BLaER1 (cell line): ENCODE data around the gene MBP.
"Not testable (repeated sequence)": the region's sequence is repeated elsewhere in the genome, so short reads cannot be mapped to it uniquely, and the experiment has no call there.

Experiments used
- H3K27ac ChIP-seq: shearing (Covaris generic); formaldehyde crosslinking; 2 replicates; pipeline ENCODE4 v1.8.1; 2022
- H3K27me3 ChIP-seq: shearing (Covaris generic); formaldehyde crosslinking; 2 replicates; pipeline ENCODE4 v1.8.1; 2022
- H3K36me3 ChIP-seq: shearing (Covaris generic); formaldehyde crosslinking; 2 replicates; pipeline ENCODE4 v1.8.1; 2022
- H3K4me1 ChIP-seq: shearing (Covaris generic); formaldehyde crosslinking; 2 replicates; pipeline ENCODE4 v1.8.1; 2022
- H3K4me2 ChIP-seq: shearing (Covaris generic); formaldehyde crosslinking; 2 replicates; pipeline ENCODE4 v1.8.1; 2022
- H3K4me3 ChIP-seq: shearing (Covaris generic); formaldehyde crosslinking; 2 replicates; pipeline ENCODE4 v1.8.1; 2022
- H3K9ac ChIP-seq: shearing (Covaris generic); formaldehyde crosslinking; 2 replicates; pipeline ENCODE4 v1.8.1; 2022
- H3K9me3 ChIP-seq: shearing (Covaris generic); formaldehyde crosslinking; 2 replicates; pipeline ENCODE4 v1.8.1; 2022
- H4K20me1 ChIP-seq: shearing (Covaris generic); formaldehyde crosslinking; 2 replicates; pipeline ENCODE4 v1.8.1; 2022
- Cebpa-rat ChIP-seq: shearing (Covaris generic); IDR thresholded peaks from 2 replicates; pipeline ENCODE4 v1.8.1; 2022

Gene MBP

DNA sequence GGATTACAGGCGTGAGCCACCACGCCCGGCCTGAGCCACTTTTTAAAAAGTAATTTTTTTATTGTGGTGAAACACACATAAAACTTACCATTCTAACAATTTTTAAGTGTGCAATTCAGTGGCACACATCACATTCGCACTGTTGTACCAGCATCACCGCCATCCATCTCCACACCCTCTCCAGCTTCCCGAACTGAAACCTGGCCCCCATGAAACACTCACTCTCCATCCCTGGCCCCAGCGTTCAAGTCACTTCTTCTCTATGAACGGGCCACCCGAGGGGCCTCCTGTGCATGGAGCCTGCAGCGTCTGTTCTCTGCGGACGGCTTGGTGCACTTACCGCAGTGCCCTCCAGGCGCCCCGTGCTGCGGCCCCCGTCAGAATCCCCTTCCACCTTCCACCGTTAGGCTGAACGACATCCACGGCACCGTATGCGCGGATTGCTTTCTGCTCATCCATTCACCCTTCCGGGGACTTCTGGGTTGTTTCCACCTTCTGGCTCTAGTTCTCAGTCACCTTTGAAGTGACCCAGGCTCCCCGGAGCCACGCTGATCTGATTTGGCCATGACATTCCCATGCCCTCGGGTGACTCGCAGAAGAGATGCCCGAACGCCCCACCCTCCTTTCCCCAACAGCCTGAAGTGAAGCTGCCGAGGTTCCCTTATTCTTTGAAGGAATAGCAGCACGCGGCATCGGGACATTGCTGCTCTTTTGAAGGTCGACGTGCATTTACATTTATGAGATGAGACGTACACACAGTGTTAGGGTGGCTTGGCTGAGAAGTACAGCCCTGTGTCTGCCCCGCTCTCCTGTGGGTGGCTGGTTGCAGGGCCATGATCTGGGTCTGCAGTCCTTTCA is 134.4 kb downstream of the MBP start:
- H4K20me1 ChIP-seq, result no peaks in the 10 kb centered on the region
- H3K4me2 ChIP-seq, result no peak overlapping the region
- no peak for TF ChIP-seq Cebpa-rat
- H3K4me1 ChIP-seq, result peaks cover 31% of the 10 kb centered on the region
- no peak overlapping the region for H3K4me3 ChIP-seq
- no peak overlapping the region for H3K27ac ChIP-seq
- H3K9ac ChIP-seq, result no peak overlapping the region
- H3K9me3 ChIP-seq, result no peaks in the 10 kb centered on the region
- H3K27me3 ChIP-seq, result no peaks in the 10 kb centered on the region
- H3K36me3 ChIP-seq, result no peaks in the 10 kb centered on the region

DNA sequence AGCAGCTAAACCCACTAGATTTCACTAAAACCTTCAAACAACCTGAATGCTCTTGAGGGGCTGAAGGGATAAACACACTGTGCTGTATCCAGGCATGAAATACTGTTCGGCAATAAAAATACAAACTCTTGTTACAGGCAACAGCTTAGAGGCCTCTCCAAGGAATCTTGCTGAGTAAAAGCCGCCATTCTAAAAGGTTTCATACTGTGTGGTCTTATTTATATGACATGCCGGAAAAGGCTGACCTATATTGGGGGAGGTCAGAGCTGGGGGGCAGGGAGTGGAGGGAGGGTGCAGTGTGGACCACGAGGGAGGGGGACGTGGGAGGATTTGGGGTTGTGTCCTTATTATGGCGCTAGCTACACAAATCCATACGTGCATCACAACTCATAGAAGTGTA is 136.2 kb downstream of the MBP start:
- no peak overlapping the region for H3K27ac ChIP-seq
- H4K20me1 ChIP-seq, result no peaks in the 10 kb centered on the region
- no peak for TF ChIP-seq Cebpa-rat
- H3K36me3 ChIP-seq, result no peaks in the 10 kb centered on the region
- H3K27me3 ChIP-seq, result no peaks in the 10 kb centered on the region
- H3K4me1 ChIP-seq, result peaks cover 31% of the 10 kb centered on the region
- no peaks in the 10 kb centered on the region for H3K9me3 ChIP-seq
- no peak overlapping the region for H3K4me3 ChIP-seq
- no peak overlapping the region for H3K9ac ChIP-seq
- H3K4me2 ChIP-seq, result no peak overlapping the region

DNA sequence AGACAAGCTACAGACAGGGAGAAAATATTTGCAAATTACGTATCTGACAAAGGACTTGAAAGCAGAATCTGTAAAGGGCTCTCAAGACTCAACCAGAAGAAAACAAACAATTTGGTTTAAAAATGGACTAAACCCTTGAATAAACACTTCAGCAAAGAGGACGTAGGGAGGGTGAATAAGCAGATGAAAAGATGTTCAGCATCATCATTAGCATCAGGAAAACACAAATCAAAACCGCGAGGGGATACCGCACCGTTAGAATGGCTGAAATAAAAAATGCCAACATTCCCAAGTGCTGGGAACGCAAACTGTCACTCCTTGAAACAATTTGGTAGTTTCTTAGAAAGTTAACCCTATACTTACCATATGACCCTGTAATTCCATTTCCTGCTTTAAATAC is 136.7 kb downstream of the MBP start:
- no peaks in the 10 kb centered on the region for H3K9me3 ChIP-seq
- H3K9ac ChIP-seq, result no peak overlapping the region
- no peaks in the 10 kb centered on the region for H3K36me3 ChIP-seq
- no peaks in the 10 kb centered on the region for H4K20me1 ChIP-seq
- no peak overlapping the region for H3K4me2 ChIP-seq
- H3K4me1 ChIP-seq, result peaks cover 26% of the 10 kb centered on the region
- H3K27me3 ChIP-seq, result no peaks in the 10 kb centered on the region
- no peak overlapping the region for H3K4me3 ChIP-seq
- H3K27ac ChIP-seq, result no peak overlapping the region
- no peak for TF ChIP-seq Cebpa-rat

DNA sequence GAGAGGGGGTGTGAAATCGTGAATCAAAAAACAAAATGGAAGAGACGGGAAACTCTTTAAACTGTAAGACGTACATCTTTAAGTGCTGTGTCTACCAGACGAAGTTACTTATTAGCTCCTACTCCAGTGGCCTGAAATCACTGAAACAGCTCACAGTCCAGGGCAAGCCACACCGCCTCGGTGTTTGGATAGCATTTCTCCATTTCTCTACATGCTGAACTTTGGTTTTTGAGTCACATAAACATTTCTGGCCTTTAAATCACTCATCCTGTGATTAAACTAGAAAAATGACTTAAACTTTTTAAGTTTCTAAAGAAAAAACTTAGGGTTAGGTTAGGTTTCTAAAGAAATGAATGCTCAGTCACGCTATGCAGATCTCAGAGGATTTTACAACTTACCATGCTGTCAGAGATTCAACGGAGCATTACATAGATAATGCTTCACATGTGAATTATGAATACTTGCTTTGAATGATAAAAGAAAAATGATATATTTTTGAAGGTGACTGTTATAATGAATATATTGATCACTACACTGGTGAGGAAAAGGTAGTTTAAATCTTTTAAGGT is 138.4 kb downstream of the MBP start:
- Histone ChIP-seq H4K20me1 (no peaks in the 10 kb centered on the region), H3K27me3 (no peaks in the 10 kb centered on the region), H3K4me3 (no peak overlapping the region), H3K9me3 (no peaks in the 10 kb centered on the region), H3K9ac (no peak overlapping the region), H3K4me1 (peaks cover 20% of the 10 kb centered on the region), H3K4me2 (no peak overlapping the region), H3K27ac (no peak overlapping the region), H3K36me3 (no peaks in the 10 kb centered on the region)
- TF ChIP-seq Cebpa-rat, result no peak

DNA sequence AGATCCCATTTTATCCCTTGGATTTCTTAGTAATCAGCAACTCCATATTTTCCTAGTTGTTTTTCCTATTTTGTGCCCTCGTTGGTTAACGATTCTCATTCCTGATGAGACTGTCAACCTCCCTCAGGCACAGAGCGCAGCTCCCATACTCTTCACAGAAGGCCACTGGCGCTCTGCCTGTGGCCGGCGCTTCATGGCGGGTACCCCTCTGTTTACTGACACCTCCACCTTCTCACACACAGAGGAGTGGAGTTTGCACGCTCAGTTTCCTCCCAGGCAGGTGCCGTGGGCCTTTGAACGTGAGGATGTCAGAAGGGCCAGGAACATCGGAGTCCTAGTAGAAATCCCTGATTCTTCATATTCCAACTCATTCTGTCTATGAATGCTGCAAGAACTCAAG is 139.0 kb downstream of the MBP start:
- Histone ChIP-seq H3K36me3 (no peaks in the 10 kb centered on the region), H3K4me3 (no peak overlapping the region), H3K4me2 (no peak overlapping the region), H3K27ac (no peak overlapping the region), H4K20me1 (no peaks in the 10 kb centered on the region), H3K27me3 (no peaks in the 10 kb centered on the region), H3K4me1 (peaks cover 20% of the 10 kb centered on the region), H3K9me3 (no peaks in the 10 kb centered on the region), H3K9ac (no peak overlapping the region)
- TF ChIP-seq Cebpa-rat, result no peak

DNA sequence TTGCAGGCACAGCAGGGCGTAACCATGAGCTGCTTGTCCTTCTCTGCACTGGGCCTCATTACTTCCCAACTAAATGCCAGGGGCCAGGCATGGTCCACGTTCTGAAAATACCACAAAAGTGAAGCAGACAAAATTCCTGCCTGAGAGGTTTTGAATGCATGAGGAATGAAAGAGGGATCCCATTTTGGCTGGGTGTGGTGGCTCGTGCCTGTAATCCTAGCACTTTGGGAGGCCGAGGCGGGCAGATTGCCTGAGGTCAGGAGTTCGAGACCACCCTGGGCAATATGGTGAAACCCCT is 139.5 kb downstream of the MBP start:
- Histone ChIP-seq H3K9ac (no peak overlapping the region), H3K36me3 (no peaks in the 10 kb centered on the region), H3K4me1 (peaks cover 20% of the 10 kb centered on the region), H3K27ac (no peak overlapping the region), H3K4me2 (no peak overlapping the region), H4K20me1 (no peaks in the 10 kb centered on the region), H3K9me3 (no peaks in the 10 kb centered on the region), H3K27me3 (no peaks in the 10 kb centered on the region), H3K4me3 (no peak overlapping the region)
- no peak for TF ChIP-seq Cebpa-rat

DNA sequence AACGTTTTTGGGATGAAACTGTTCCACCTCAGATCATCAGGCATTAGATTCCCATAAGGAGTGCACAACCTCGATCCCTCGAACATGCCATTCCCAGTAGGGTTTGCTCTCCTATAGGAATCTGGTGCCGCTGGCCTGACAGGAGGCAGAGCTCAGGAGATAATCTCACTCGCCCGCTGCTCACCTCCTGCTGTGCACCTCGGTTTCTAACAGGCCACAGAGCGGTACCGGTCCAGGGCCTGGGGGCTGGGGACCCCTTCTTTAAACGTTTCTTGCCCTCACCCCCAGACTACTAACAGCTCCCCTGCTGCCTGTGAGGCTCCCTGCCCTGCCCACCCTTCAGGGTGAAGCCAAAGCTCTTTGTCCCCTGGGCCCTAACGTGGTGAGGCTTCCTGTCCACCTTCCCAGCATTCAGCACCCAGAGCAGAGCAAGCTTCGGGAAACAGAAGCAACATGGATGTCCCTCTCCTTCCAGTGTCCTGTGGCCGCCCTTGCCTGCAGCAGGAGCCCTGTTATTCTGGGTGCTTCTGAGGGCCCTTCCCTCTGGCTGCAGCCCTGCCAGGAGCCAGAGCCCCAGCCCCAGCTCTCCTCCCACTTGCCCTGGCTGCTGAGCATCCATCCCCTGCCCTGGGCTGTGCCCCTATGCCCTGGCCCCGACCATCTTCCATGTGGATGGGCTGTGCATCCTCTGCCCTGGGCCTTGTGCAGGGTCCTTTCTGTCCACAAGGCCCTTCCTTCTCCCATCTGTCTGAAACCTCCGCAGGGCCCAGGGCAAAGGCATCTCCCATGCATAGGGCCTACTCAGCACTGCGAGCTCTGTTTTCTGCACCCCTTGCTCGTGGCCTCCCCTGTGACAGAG is 140.1 kb downstream of the MBP start:
- peaks cover 18% of the 10 kb centered on the region for H3K4me1 ChIP-seq
- no peak for TF ChIP-seq Cebpa-rat
- no peaks in the 10 kb centered on the region for H3K36me3 ChIP-seq
- no peak overlapping the region for H3K9ac ChIP-seq
- H3K4me2 ChIP-seq, result no peak overlapping the region
- no peak overlapping the region for H3K27ac ChIP-seq
- H3K27me3 ChIP-seq, result no peaks in the 10 kb centered on the region
- no peaks in the 10 kb centered on the region for H4K20me1 ChIP-seq
- H3K4me3 ChIP-seq, result no peak overlapping the region
- H3K9me3 ChIP-seq, result no peaks in the 10 kb centered on the region

DNA sequence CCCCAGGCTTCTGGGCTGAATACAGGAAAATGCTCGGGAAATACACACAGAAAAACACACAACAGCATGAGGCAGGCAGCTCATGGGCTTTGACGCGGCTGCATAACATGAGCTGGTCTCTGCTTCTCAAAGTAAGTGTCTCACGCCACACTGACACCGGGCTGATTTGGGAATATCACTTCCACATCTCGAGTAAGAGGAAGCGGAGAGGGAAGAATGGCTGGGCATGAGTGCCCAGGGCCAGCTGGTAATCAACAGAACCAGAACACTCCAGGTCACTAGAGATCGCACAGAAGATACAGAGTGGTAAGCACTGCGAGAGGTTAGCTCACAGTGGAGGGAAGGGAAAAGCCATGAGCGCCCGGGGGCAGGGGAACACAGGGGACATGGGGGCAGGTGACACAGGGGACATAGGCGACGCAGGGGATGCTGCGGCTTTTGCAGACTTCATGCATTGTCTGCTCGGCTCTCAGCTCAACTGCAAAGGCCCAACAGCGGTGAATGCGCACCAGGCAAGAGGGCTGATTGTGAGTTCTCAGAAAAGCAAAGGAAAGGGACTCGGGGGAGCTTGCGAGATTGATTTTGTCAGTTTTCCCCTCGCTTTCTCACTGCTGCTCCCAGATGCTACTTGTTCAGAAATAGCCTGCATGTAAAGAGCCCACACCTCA is 141.4 kb downstream of the MBP start:
- Histone ChIP-seq H3K27ac (no peak overlapping the region), H3K36me3 (no peaks in the 10 kb centered on the region), H3K27me3 (no peaks in the 10 kb centered on the region), H3K4me3 (no peak overlapping the region), H4K20me1 (no peaks in the 10 kb centered on the region), H3K9ac (no peak overlapping the region), H3K4me2 (no peak overlapping the region), H3K9me3 (no peaks in the 10 kb centered on the region), H3K4me1 (0 out of 2 replicates have a peak, but pooled peaks cover 13% of the 10 kb centered on the region)
- no peak for TF ChIP-seq Cebpa-rat

DNA sequence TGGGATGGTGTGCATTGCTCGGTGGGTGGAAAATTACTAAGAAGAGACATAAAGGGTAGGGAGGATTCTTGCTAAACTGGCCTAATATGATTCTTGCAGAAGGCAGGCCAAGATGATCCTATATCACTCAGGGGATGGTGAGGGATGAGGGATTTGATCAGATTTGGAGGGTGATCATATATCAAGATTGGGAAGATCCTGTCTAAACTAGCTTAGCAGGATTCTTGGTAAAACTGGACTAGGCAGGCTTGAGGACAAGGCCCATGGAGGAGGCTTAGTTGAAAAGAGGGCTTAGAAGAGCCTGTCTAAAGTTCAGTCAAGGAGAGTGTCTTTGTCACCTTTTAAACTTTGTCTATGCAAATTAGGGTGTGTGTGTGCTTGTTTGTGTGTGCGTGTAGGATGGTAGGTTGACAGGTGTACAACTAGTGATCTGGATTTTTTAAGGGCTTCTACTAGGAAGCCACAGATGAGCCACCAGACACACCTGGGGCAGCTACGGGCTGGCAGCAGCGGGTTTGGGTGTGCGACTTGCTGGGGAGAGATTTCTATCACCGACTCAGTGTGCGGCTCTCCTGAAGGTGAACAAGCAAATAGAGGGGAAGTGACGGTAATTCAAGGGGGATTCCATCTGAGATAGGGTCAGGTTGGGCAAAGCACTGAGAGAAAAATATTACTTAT is 142.1 kb downstream of the MBP start:
- H3K4me2 ChIP-seq, H3K27me3 ChIP-seq, H4K20me1 ChIP-seq, H3K9ac ChIP-seq, H3K9me3 ChIP-seq, H3K36me3 ChIP-seq, H3K27ac ChIP-seq, H3K4me3 ChIP-seq: not testable (repeated sequence)
- 0 out of 2 replicates have a peak, but pooled peaks cover 13% of the 10 kb centered on the region for H3K4me1 ChIP-seq
